Measurements from ENCODE around the gene GXYLT2.

GXYLT2 gene

DNA sequence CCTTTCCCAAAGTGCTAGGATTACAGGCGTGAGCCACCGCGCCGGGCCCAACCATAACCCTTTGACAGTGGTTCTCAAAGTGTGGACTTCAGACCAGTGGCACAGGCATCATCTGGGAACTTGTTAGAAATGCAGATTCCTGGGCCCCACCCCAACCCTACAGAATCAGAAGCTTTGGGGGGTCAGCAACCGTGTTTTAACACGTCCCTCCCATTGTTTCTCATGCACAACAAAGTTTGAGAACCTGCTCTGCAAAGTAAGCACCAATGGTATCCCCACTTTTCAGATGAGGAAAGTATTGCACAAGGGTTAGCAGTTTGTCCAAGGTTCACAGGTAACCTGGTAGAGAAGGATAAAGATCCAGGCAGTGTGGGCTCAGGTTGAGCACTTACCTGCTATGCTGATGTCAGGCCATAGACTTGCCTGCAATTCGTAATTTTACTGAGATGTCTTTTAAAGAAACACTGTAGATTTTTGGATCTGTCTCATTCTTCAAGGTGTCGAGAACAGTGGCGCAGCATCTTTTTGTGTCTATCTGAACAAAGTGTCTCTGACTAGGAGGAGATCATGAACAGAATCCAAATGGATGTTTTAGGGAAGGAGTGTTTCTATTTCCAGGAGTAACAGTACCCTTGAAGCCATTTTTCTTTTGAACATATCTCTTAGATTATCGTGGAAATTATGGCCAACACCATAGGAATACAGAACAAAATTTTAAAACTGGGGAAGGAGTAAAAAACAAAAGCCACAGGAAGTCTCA lies 2.5 kb downstream of the GXYLT2 start:
- peak overlapping the region; percentile 88 for H3K27ac ChIP-seq
- no peaks in the 10 kb centered on the region for H3K36me3 ChIP-seq (replicated peaks)
- TF ChIP-seq, protein P1, sequence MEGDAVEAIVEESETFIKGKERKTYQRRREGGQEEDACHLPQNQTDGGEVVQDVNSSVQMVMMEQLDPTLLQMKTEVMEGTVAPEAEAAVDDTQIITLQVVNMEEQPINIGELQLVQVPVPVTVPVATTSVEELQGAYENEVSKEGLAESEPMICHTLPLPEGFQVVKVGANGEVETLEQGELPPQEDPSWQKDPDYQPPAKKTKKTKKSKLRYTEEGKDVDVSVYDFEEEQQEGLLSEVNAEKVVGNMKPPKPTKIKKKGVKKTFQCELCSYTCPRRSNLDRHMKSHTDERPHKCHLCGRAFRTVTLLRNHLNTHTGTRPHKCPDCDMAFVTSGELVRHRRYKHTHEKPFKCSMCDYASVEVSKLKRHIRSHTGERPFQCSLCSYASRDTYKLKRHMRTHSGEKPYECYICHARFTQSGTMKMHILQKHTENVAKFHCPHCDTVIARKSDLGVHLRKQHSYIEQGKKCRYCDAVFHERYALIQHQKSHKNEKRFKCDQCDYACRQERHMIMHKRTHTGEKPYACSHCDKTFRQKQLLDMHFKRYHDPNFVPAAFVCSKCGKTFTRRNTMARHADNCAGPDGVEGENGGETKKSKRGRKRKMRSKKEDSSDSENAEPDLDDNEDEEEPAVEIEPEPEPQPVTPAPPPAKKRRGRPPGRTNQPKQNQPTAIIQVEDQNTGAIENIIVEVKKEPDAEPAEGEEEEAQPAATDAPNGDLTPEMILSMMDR (IDR thresholded peaks at IDR 0.05; ENCODE audit: low read depth, low read length, missing control alignments) = no peak
- H3K27me3 ChIP-seq (replicated peaks) = no peaks in the 10 kb centered on the region
- H3K4me3 ChIP-seq (ENCODE audit: low read depth, low read length) = no peak overlapping the region
- DNase-seq = no peak
- in situ Hi-C loops (cut with HindIII; ENCODE audit: low pct_ligation_motif_present, low sequenced_read_pairs) = no loop called here

DNA sequence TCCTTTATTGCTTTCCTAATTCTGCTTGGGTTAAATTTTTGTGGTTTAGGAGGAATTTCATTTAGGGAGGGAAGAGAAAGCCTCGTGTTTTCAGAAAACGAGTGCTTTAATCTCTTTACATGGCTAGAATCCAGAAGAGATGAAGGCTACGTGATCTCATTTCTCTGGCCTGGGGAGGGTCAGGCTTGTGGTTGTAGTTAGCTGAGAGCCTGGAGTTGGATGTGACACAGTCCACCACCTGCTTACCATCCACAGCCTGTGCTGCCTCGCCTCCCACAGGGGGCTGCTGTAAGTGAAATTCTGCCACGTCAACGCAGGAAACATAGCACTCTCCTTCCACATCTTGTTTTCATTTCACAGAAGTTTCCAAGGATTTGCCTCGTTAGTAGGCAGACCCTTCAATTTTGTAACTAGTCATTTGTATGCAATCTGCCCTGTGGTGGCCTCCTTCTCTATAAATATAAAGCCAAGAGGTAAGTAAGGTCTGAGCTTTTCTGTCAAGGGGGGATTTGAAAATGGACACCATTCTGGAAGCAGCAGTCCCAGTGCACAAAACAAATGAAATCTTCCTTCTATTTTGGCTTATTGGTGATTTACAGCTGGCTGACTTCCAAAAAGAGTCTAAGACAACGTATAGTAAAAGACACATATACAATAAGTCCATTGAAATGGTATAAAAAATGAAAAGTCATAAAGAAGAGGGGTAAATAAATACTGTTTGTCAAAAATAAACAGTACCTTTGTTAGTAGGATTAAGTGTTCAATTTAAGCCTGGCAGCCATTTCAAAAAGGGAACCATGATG lies 3.4 kb downstream of the GXYLT2 start:
- no peak overlapping the region for H3K4me3 ChIP-seq (ENCODE audit: low read depth, low read length)
- in situ Hi-C loops (cut with HindIII; ENCODE audit: low pct_ligation_motif_present, low sequenced_read_pairs) = no loop called here
- H3K27me3 ChIP-seq (replicated peaks) = no peaks in the 10 kb centered on the region
- TF ChIP-seq, protein P1 (IDR thresholded peaks at IDR 0.05; ENCODE audit: low read depth, low read length, missing control alignments) = peak; percentile 38
- H3K27ac ChIP-seq = peak overlapping the region; percentile 88
- peak; percentile 96 for DNase-seq
- no peaks in the 10 kb centered on the region for H3K36me3 ChIP-seq (replicated peaks)

DNA sequence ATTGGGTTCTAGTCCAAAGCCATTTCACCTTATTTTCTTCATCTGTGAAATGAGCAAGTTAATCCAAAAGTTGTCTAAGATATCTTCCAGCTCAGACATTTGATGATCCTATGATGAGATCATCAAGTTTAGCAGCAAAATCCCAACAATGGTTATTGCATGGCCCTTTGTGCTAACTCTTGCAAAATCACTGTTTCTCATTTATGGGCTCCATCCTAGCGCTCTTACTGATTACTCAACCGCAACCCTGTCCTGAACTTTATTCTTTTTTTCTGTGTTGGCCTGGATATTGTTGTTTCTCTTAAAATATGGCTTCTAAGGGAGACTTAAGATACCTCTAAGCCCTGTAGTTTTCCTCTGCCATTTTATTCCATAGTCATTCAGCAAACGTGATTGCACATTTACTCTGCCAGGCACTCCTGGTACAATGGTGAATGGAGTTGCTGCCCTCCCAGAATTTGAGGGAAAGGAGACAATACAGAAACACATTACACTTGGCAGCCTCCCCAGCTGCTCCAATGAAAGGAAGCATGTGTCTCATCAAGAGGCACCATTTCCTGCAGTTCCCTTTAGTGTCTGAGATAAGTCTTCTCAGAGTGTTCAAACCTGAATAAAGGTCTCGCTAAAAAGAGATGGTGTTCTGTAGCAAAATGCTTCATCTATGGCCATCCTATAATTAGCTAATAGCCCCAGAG lies 4.4 kb downstream of the GXYLT2 start:
- peak overlapping the region; percentile 88 for H3K27ac ChIP-seq
- TF ChIP-seq, protein P1 (IDR thresholded peaks at IDR 0.05; ENCODE audit: low read depth, low read length, missing control alignments) = no peak

DNA sequence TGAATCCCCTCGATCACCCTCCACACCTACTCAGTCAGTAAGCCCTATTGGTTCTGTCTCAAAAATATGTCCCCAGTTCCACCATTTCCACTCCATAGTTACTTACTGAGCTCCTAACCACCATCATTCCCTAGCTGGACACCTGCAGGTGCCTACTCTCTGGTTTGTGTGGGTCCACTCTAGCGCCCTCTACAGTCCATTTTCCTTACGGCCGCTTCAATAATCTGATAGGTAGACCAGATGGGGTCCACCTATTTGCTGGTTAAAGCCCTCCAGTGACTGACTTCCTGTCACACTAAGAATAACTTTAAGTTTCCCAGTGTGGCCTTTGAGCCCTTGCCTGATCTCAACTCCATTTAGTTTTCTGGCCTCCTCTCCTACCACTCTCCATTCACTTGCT lies 5.0 kb downstream of the GXYLT2 start:
- DNase-seq = no peak

More for the DNA sequence above, 4.4 kb downstream of the GXYLT2 start:
- peak; percentile 82 for DNase-seq
- Histone ChIP-seq H3K27me3 (replicated peaks) (no peaks in the 10 kb centered on the region), H3K4me3 (ENCODE audit: low read depth, low read length) (no peak overlapping the region), H3K36me3 (replicated peaks) (no peaks in the 10 kb centered on the region)
- in situ Hi-C loops (cut with HindIII; ENCODE audit: low pct_ligation_motif_present, low sequenced_read_pairs) = no loop called here

DNA sequence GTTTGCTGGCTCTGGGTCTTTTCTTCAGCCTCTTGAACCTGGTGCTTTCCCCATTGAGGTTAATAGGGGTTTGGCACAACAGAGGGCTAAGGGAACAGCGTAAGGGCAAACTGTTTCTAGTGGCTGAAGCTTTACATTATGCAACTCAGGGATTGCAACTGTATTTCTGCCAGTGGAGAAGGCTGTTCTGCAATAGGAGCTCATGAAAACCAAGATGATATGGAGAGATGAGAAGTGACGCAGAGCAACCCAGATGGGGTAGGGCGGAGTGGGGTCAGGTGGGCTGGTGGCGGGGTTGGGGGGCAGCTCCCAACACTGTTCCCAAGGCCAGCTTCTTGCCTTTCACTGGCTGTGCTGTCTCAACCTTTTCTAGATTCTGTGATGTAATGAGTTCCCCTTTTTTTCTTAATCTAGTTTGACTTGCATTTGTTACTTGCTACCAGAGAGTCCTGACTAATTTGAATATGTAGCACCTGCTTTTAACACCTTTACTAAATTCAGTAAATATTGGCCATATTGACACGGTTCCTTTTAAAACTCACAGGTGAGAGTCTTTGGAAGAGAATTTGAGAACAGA lies 7.2 kb downstream of the GXYLT2 start:
- TF ChIP-seq, protein P1 (IDR thresholded peaks at IDR 0.05; ENCODE audit: low read depth, low read length, missing control alignments) = no peak
- H3K27ac ChIP-seq = no peak overlapping the region
- no peak overlapping the region for H3K4me3 ChIP-seq (ENCODE audit: low read depth, low read length)
- no peaks in the 10 kb centered on the region for H3K27me3 ChIP-seq (replicated peaks)
- no peaks in the 10 kb centered on the region for H3K36me3 ChIP-seq (replicated peaks)
- no peak for DNase-seq
- in situ Hi-C loops (cut with HindIII; ENCODE audit: low pct_ligation_motif_present, low sequenced_read_pairs) = no loop called here

More for the DNA sequence above, 5.0 kb downstream of the GXYLT2 start:
- H3K4me3 ChIP-seq (ENCODE audit: low read depth, low read length) = no peak overlapping the region
- H3K27ac ChIP-seq = peak overlapping the region; percentile 88
- in situ Hi-C loops (cut with HindIII; ENCODE audit: low pct_ligation_motif_present, low sequenced_read_pairs) = no loop called here
- H3K36me3 ChIP-seq (replicated peaks) = no peaks in the 10 kb centered on the region
- TF ChIP-seq, protein P1 (IDR thresholded peaks at IDR 0.05; ENCODE audit: low read depth, low read length, missing control alignments) = peak; percentile 61
- H3K27me3 ChIP-seq (replicated peaks) = no peaks in the 10 kb centered on the region

Measured in brain microvascular endothelial cell (primary cell).